H54 (cell line): ENCODE results near the gene ZBTB38.
A peak's percentile ranks its signal among the peaks of the same experiment; 100 is the strongest.

Experiments used
- DNase-seq: peaks from one replicate; pipeline ENCODE4 v3.0.0; 2011; ENCODE audit warnings: low spot score, mixed read lengths; ENCODE audit not compliant: insufficient read length
- FAIRE-seq: peaks from 3 replicates; lab custom pipeline; 2011; peaks lifted over from hg19 to GRCh38; lab: Jason Lieb, UNC
- POLR2A ChIP-seq: IDR thresholded peaks from 2 replicates; pipeline ENCODE4 v1.6.1; 2011; ENCODE audit warnings: low read depth, mild to moderate bottlenecking, low read length

Gene ZBTB38

GRCh38 chr3:141348837-141349236 is 19.5 kb upstream of the ZBTB38 start:
- FAIRE-seq (no peak), DNase-seq (no peak)
- TF ChIP-seq POLR2A = no peak

GRCh38 chr3:141349711-141350110 is 18.6 kb upstream of the ZBTB38 start:
- FAIRE-seq (no peak), DNase-seq (no peak)
- TF ChIP-seq POLR2A = no peak

- no peak for FAIRE-seq
- no peak for DNase-seq
- no peak for TF ChIP-seq POLR2A
Measured at GRCh38 chr3:141350666-141351065, 17.6 kb upstream of the ZBTB38 start.

DNA sequence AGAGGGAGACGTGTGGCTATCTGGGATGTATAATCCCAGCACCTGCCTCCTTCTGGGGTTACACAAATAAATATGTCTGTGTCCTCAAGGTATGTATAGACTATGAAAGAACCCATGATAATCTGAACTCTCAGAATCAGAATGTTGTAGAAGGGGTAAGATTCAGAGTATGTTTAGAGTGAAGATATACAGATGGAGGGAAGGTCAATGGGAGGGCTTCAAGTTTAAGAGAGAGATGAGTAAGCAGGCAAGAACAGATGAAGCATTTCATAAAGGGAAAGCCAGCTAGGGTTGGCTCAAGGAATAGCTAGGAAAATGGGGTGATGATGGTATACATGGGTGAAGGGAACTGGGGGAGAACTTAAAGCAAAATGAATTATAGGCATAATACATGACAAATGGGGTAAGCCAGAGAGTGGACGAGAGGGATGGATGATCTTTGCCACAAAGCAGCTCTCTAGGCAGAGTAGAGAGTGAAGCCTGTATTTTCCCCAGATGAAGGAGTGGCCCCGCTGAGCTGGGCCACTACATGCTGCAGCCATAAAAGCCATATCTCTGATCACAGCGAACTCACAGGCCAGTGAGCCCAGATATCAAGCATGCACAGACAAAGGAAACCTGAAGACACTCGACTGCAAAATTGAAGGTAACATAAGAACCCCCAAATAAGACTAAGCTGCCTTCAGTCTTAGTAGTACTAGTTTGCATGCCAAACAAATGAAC is 15.9 kb upstream of the ZBTB38 start:
- no peak for FAIRE-seq
- TF ChIP-seq POLR2A = no peak
- DNase-seq = no peak

GRCh38 chr3:141353652-141354495 is 14.4 kb upstream of the ZBTB38 start:
- no peak for DNase-seq
- TF ChIP-seq POLR2A = no peak
- FAIRE-seq = no peak

DNA sequence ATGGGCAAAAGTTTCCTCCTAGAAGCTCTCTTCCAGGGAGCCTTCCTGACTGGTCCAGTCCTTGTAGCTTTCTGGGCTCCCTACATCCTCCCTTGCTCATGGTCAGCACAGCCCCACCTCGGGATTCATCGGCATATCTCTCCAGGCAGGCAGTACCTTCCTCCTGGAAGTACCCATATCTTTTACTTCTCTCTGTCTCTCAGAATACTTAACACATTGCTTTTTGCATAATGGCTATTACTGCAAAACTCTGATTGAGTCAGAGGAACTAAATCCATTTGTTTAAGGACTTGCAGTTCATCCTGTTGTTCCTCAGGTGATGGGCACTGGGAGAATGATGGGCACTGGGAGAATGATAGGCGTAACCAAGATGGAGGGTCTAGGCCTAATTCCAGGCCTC is 13.8 kb upstream of the ZBTB38 start:
- FAIRE-seq = no peak
- no peak for TF ChIP-seq POLR2A
- DNase-seq = no peak

GRCh38 chr3:141355242-141355641 is 13.1 kb upstream of the ZBTB38 start:
- DNase-seq (no peak), FAIRE-seq (no peak)
- TF ChIP-seq POLR2A = no peak

- DNase-seq (no peak), FAIRE-seq (no peak)
- TF ChIP-seq POLR2A = no peak
Measured at GRCh38 chr3:141356046-141356445, 12.3 kb upstream of the ZBTB38 start.

GRCh38 chr3:141360888-141361598 is 7.3 kb upstream of the ZBTB38 start:
- FAIRE-seq (peak; percentile 81), DNase-seq (peak; percentile 33)
- TF ChIP-seq POLR2A = no peak

- FAIRE-seq (no peak), DNase-seq (no peak)
- no peak for TF ChIP-seq POLR2A
Measured at GRCh38 chr3:141362736-141363135, 5.6 kb upstream of the ZBTB38 start.

- DNase-seq (no peak), FAIRE-seq (no peak)
- no peak for TF ChIP-seq POLR2A
Measured at GRCh38 chr3:141365201-141365600, 3.1 kb upstream of the ZBTB38 start.

DNA sequence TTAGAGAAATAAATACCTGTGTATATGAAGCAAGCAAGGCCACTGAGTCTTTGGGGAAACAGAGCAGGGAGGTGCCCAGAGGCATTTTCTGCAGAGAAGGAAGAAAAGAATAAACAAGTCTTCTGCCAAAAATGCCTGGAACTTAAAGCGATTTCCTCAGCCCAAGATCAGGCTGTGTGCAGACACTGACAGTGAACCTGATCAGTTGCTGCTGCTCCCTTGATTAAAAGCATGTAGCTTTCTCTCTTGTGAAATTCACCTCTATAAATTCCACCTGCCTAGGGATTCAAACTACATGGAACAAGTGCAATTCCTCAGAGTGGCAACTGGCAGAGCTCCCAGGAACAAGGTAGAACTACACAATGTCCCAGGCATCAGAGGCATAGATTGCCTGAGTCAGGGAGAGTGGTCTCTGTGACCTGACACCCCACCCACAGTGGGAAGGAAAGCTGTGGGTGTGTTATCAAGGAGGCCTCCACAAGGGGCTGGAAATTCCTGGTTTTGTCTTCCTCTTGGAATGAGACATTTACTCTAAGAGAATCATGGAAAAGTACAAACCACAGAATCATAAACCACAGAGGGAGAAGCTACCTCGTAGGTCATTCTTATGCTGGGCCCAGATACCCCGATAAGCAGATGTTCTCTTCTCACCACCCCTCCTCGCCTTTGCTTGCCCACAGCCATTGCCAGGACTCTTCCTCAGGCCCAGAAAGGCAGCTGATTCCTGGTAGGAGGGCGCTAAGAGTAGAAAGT is 1.8 kb upstream of the ZBTB38 start:
- no peak for TF ChIP-seq POLR2A
- FAIRE-seq = no peak
- peak; percentile 26 for DNase-seq

GRCh38 chr3:141367038-141367730 is 1.1 kb upstream of the ZBTB38 start:
- peak; percentile 31 for DNase-seq
- peak; percentile 99 for FAIRE-seq
- peak; percentile 29; the same call in 1 of the 2 replicates for TF ChIP-seq POLR2A
